OCI-M2 (cell line): ENCODE measurements around the gene DAPK3.

Experiments
- DNase-seq: peaks from one replicate; lab custom pipeline; 2025; ENCODE audit not compliant: unreplicated experiment; lab: John Stamatoyannopoulos, UW

The DAPK3 gene

DNA sequence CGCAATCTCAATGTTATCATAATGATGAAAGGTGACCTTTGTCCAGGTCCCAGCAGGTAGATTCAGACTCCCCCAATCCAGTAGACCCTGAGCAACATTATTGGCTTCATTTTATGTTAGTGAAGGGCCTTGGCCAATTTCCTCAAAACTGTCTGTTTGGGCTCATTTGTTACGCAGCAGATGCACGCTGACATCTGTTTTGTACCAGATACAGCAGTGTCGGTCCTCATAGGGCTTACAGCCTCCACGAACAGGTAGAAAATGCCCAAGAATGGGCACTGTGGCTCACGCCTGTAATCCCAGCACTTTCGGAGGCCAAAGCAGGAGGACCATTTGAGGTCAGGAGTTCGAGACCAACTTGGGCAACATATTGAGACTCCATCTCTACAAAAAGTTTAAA, 51.1 kb downstream of the DAPK3 start:
- DNase-seq: no peak

DNA sequence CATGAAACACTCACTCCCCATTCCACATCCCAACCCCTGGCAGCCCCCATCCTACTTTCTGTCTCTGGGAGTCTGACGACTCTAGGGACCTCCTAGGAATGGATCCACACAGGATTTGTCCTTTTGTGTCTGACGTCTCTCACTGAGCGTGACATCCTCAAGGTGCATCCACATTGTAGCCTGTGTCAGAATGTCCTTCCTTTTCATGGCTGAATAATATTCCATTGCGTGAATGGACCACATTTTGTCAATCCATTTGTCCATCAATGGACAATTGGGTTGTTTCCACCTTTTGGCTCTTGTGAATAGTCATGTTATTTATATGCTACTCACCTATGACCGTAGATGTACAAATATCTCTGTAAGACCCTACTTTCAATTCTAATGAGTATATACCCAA, 54.9 kb downstream of the DAPK3 start:
- DNase-seq: no peak

DNA sequence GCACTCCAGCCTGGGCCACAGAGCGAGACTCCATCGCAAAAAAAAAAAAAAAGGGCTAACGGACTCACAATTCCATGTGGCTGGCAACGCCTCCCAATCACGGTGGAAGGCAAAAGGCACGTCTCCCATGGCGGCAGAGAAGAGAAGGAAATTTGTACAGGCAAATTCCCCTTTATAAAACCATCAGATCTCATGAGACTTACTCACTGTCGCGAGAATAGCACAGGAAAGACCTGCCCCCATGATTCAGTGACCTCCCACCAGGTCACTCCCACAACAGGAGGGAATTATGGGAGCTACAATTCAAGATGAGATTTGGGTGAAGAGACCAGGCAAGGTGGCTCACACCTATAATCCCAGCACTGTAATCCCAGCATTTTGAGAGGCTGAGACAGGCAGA, 56.7 kb downstream of the DAPK3 start:
- no peak for DNase-seq

DNA sequence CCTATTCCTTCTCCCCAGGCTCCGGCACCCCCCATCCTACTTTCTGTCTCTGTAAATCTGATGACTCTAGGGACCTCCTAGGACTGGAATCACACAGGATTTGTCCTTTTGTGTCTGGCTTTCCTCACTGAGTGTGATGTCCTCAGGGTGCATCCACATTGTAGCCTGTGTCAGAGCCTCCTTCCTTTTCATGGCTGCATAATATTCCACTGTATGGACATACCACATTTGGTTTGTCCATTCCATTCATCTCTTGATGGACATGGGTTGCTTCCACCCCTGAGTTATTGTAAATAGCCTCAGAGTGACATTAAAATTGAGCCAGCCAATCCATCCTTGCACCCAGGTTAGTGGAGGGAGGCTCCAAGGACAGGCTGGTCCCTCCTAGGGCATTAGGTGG, 60.8 kb downstream of the DAPK3 start:
- no peak for DNase-seq
